Measurements from ENCODE around the gene KCNE3.
"Not testable (repeated sequence)": the region's sequence is repeated elsewhere in the genome, so short reads cannot be mapped to it uniquely, and the experiment has no call there.

Gene KCNE3

GRCh38 chr11:74418509-74418895, 48.8 kb downstream of the KCNE3 start:
- DNase-seq (ENCODE audit: low spot score), result peak; percentile 84
- no peak for TF ChIP-seq CTCF (conservative IDR thresholded peaks at IDR 0.05; ENCODE audit: low read depth)
- CTCF ChIA-PET, result interaction anchor here (0.6 kb wide), 1 partner anchor 22 kb away, joined by 4 read pairs; no protein-coding TSS in a partner anchor
- H3K27ac ChIP-seq, result no peak overlapping the region
- POLR2A ChIA-PET (ENCODE audit: low non-redundant PET), result no interaction called here

GRCh38 chr11:74417860-74418508, 49.4 kb downstream of the KCNE3 start:
- H3K27ac ChIP-seq, result no peak overlapping the region
- CTCF ChIA-PET, result interaction anchor here (0.6 kb wide), 1 partner anchor 21 kb away, joined by 4 read pairs; no protein-coding TSS in a partner anchor
- no peak for DNase-seq (ENCODE audit: low spot score)
- POLR2A ChIA-PET (ENCODE audit: low non-redundant PET), result no interaction called here
- no peak for TF ChIP-seq CTCF (conservative IDR thresholded peaks at IDR 0.05; ENCODE audit: low read depth)

- DNase-seq (ENCODE audit: low spot score), result peak; percentile 46
- no peak overlapping the region for H3K27ac ChIP-seq
- no peak for TF ChIP-seq CTCF (conservative IDR thresholded peaks at IDR 0.05; ENCODE audit: low read depth)
- ChIA-PET POLR2A (ENCODE audit: low non-redundant PET) (no interaction called here), CTCF (no interaction called here)
Measured at GRCh38 chr11:74417379-74417804, 50.0 kb downstream of the KCNE3 start.

GRCh38 chr11:74416974-74417373, 50.4 kb downstream of the KCNE3 start:
- DNase-seq (ENCODE audit: low spot score); H3K27ac ChIP-seq; CTCF ChIA-PET; POLR2A ChIA-PET (ENCODE audit: low non-redundant PET): not testable (repeated sequence)

- POLR2A ChIA-PET (ENCODE audit: low non-redundant PET), result no interaction called here
- TF ChIP-seq CTCF (conservative IDR thresholded peaks at IDR 0.05; ENCODE audit: low read depth), result no peak
- no peak overlapping the region for H3K27ac ChIP-seq
- DNase-seq (ENCODE audit: low spot score), result peak; percentile 13
- CTCF ChIA-PET, result interaction anchor here (0.6 to 1.1 kb wide), 2 partner anchors 16 to 37 kb away, joined by 3 to 4 read pairs; no protein-coding TSS in a partner anchor
Measured at GRCh38 chr11:74412733-74413359, 54.5 kb downstream of the KCNE3 start.

GRCh38 chr11:74412321-74412720, 55.0 kb downstream of the KCNE3 start:
- TF ChIP-seq CTCF (conservative IDR thresholded peaks at IDR 0.05; ENCODE audit: low read depth), result no peak
- DNase-seq (ENCODE audit: low spot score), result no peak
- H3K27ac ChIP-seq, result no peak overlapping the region
- ChIA-PET CTCF (interaction anchor here (1.1 kb wide), 1 partner anchor 37 kb away, joined by 4 read pairs; no protein-coding TSS in a partner anchor), POLR2A (ENCODE audit: low non-redundant PET) (no interaction called here)

GRCh38 chr11:74409633-74410032, 57.7 kb downstream of the KCNE3 start:
- no peak overlapping the region for H3K27ac ChIP-seq
- CTCF ChIA-PET, result no interaction called here
- DNase-seq (ENCODE audit: low spot score), result no peak
- POLR2A ChIA-PET (ENCODE audit: low non-redundant PET), result no interaction called here
- TF ChIP-seq CTCF (conservative IDR thresholded peaks at IDR 0.05; ENCODE audit: low read depth), result no peak

Data from RWPE1 (cell line).